Subcutaneous adipose tissue (tissue), 4 donors: ENCODE measurements around the gene COQ10A. TPM values are rescaled to one million over a fixed set of nuclear protein-coding genes. Genes with fewer than 3 reads are reported as not detected.

Experiments used
- CTCF ChIP-seq: fragments of 450-650 bp; IDR thresholded peaks from one replicate; pipeline ENCODE4 v1.5.1; 2016; ENCODE audit warnings: low read depth, mild to moderate bottlenecking, control low read depth, antibody characterized with exemption, moderate library complexity
- total RNA-seq, 4 donors: library from RNA; depleted of rRNA; stranded (reverse); fragments of >200 nt; gene quantifications; one replicate each; pipeline ENCODE4 v1.1.0, GENCODE V29; 2016

COQ10A gene
- 10 to 100 TPM in 3 of 4 donors, 1 to 10 TPM in 1; 9.3 to 18.3 (median 12.4) TPM for total RNA-seq

GRCh38 chr12:56266693-56267442, at the start of gene COQ10A:
TSS of gene COQ10A (plus strand) at chr12:56266942. CDS start at chr12:56267119, 177 bp downstream.
- no peak for TF ChIP-seq CTCF

GRCh38 chr12:56219840-56220239, 46.9 kb upstream of the COQ10A start:
- TF ChIP-seq CTCF, result no peak

GRCh38 chr12:56220611-56221231, 46.0 kb upstream of the COQ10A start:
- TF ChIP-seq CTCF, result no peak

GRCh38 chr12:56221232-56221756, 45.4 kb upstream of the COQ10A start:
- TF ChIP-seq CTCF, result no peak

- TF ChIP-seq CTCF, result no peak
These were observed 44.8 kb upstream of the COQ10A start, which contains the start of gene RNF41 for GRCh38 chr12:56221757-56222530. TSS of gene RNF41 (minus strand) at chr12:56221922. CDS start at chr12:56214047, 7,875 bp downstream.

- TF ChIP-seq CTCF, result no peak
These were observed 44.2 kb upstream of the COQ10A start for GRCh38 chr12:56222531-56222895.
